ENCODE results near the gene ADAR.

The ADAR gene

DNA sequence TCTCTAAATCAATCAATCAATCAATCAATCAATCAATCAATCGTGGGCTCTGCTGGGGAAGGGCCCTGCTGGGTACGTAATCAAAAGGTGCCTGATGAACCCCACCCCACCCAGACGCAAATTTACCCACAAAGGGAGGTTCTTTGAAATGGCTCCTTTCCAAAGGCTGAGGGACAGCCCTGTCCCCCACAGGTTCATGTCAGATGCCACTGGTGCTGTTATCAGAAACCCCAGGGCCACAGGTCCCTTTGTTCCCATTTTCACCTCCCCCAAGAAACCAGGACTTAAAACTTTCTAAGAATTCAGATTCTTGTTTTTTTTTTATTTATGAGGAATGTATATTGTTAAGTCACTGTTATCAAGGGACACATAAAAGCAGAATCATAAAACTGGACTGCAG, 26.2 kb downstream of the ADAR start:
- DNase-seq, result no peak

GRCh38 chr1:154579374-154579773, 28.6 kb downstream of the ADAR start:
- DNase-seq, result no peak

DNA sequence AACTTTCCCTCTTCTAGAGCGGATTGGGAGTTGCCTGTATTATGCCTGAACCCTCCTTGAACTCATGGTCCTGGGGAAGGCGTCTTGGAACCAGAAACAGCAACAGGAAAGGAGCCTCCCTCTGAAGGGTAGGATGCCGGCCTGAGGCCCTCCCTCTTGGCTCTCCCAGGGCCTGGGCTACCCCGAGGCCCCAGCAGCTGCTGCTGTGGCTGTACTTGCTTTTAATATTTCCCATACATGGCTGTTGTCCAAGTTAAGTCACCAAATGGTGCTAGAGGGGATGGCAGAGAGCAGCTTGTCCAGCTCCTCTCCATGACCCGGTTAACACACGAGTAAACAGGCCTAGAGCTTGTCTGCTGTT, 29.9 kb downstream of the ADAR start:
- no peak for DNase-seq

- DNase-seq, result no peak
Measured at GRCh38 chr1:154577346-154578057, 30.5 kb downstream of the ADAR start.

- no peak for DNase-seq
Measured at GRCh38 chr1:154575951-154576566, 31.9 kb downstream of the ADAR start.

GRCh38 chr1:154575147-154575927, 32.6 kb downstream of the ADAR start:
- DNase-seq, result no peak

DNA sequence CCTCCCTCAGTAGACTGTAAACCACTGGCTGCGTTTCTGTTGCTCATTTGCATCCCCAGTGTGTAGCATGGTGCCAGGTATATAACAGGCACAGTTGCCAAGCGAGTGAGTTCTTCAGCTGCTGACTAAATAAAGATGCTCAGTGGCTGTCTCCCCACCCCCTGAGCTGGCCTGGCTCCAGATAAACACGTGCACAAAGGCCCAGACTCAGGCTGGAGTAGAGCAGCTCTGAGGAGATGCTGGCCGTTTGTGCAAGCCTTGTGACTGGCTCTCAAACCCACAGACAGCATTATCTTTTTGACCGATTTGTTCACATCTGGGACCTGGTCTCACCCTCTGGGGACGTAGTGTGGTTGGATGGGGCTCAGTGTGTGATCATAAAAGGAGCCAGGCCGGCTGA, 33.3 kb downstream of the ADAR start:
- peak; percentile 52 to 69 for DNase-seq

DNA sequence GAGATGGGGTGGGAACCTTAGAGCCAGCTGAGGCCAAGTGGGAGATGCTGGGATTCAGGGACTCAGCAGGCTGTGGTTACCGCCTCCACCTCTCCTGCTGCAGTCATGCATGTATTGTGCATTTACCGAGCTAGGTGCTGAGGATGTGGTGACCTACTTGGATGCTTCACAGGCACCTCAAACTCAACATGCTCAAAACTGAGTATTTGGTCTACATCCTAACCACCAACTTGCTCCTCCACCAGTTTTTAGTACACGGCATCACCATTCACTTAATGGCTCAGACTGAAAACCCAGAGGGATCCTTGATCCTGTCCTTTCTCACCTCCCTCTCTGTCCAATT, 34.8 kb downstream of the ADAR start:
- no peak for DNase-seq

GRCh38 chr1:154572468-154573167, 35.4 kb downstream of the ADAR start:
- no peak for DNase-seq

- DNase-seq, result no peak
Measured at GRCh38 chr1:154571964-154572288, 36.1 kb downstream of the ADAR start.

DNA sequence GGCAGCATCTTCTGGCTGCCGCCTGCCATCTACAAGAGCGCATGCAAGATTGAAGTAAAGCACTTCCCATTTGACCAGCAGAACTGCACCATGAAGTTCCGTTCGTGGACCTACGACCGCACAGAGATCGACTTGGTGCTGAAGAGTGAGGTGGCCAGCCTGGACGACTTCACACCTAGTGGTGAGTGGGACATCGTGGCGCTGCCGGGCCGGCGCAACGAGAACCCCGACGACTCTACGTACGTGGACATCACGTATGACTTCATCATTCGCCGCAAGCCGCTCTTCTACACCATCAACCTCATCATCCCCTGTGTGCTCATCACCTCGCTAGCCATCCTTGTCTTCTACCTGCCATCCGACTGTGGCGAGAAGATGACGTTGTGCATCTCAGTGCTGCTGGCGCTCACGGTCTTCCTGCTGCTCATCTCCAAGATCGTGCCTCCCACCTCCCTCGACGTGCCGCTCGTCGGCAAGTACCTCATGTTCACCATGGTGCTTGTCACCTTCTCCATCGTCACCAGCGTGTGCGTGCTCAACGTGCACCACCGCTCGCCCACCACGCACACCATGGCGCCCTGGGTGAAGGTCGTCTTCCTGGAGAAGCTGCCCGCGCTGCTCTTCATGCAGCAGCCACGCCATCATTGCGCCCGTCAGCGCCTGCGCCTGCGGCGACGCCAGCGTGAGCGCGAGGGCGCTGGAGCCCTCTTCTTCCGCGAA, 36.6 kb downstream of the ADAR start:
- no peak for DNase-seq

DNA sequence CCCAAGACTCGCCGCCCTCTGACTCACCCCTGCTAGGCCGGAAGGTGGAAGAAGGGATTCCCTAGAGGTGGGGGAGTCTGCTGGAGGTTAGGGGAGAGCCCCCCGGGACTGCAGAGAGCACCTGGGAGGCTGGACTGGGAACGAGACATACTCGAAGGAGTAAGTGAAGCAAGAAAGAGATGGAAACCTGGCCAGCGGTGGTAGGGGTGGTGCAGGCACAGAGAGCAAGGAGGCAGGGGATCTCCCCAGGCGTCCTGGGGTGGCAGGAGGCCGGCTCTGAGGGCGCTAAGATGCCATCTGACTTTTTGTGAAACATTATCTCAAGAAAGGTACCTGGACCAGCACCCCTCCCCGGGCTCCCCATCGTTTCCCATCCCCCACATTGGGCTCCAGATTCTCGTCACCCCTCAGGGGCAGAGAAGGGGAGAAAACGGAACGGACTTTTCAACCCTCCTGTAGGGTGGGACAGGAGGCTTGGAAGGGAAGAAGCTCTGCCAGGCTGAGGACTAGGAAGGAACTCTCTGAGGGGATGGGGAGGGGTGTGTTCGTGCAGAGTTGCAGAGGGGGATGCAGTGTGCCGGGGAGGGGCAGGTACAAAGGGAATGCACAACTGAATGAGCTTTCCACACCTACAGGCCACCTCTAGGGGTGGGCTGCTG, 39.7 kb downstream of the ADAR start:
- no peak for DNase-seq

DNA sequence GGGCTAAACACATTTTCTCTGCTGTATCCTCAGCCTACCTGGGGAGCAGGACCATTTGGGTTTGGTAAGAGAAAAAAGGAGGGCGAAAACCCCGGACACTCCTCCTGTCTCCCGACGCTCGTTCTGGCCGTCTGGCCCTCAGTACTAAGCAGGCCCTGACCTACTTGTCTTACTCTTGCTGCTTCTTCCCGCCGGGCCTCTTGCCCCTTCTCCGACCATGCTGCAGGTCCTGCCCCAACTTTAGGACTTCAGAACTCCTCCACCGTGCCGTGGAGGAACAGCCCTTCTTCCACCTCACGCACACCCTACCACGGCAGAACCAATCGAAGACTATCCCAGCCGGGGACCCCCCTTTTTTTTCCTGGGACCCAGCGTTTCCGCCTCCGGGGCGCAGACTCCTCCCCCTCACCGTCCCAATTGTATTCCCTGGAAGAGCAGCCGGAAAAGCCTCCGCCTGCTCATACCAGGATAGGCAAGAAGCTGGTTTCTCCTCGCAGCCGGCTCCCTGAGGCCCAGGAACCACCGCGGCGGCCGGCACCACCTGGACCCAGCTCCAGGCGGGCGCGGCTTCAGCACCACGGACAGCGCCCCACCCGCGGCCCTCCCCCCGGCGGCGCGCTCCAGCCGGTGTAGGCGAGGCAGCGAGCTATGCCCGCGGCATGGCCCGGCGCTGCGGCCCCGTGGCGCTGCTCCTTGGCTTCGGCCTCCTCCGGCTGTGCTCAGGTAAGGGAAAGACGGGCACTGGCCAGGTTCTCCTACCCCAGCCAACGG, 40.4 kb downstream of the ADAR start, which contains the start of gene CHRNB2:
Gene CHRNB2, plus strand, starts transcription at position 393 of the 771 bp plus-strand sequence. Its CDS starts 267 bp downstream, at position 660.
- DNase-seq, result peak; percentile 91

- no peak for DNase-seq
Measured at GRCh38 chr1:154565876-154566275, 42.1 kb downstream of the ADAR start.

DNA sequence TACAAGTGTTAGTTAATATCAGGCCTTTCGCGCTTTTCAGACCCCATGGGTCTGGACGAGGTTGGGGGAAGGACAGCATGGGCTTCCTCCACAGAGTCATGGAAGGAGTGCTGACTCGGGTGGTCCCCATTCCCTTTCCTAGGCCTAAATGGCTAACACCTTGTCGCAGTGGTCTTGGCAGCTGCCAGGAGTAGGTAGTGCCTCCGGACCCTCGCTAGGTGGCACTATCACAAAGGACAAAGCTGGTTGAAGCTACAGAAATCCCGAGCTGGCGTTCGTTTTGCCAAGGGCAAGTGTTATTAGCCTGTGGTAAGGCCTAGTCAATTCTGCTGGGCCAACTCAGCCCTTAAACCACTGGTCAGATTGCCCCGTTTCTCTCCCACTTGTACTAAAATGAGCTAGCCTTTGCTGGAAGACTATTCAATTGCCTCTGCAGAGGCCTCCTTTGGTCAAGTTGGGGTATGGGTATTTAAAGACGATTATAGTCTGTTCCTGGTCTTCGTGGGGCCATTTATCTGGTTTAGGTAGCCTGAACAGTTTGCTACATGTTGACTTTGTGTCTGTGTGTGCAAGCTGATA, 48.4 kb downstream of the ADAR start:
- peak; percentile 97 to 98 for DNase-seq

DNA sequence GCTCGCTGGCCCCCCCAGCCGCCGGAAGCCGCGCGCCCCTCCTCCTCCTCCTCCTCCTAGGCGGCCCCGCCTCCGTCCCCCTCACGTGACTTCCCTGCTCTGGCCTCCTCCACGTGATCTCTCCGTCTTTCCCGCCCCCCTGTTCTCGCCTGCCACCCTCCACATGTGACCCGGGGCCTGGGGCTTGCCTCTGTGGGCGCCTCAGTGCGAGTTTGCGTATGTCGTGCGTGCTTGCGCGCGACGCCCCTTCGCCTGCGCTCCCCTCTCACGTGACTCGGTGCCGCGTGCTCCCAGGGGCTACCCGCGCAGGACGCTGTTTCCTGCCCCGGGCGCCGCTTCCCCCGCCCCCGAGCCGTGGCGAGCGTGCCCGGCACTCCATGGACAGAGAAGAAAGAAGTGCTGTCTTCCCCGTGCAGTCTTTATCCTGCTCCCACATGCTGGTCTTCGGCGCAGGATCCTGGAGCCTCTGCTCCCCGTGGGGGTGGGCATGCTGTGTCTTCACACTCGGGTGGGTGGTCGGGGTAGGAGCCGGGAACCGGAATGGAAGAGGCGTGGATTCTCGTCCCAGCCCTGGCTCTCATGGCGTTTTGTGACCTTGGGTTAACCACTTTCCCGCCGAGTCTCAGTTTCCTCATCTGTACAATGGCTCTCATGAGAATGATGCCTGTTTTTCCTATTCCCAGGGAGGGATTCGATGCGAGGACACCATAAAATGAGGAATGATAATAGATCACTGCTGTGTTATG, 49.1 kb downstream of the ADAR start:
- DNase-seq, result peak; percentile 100

DNA sequence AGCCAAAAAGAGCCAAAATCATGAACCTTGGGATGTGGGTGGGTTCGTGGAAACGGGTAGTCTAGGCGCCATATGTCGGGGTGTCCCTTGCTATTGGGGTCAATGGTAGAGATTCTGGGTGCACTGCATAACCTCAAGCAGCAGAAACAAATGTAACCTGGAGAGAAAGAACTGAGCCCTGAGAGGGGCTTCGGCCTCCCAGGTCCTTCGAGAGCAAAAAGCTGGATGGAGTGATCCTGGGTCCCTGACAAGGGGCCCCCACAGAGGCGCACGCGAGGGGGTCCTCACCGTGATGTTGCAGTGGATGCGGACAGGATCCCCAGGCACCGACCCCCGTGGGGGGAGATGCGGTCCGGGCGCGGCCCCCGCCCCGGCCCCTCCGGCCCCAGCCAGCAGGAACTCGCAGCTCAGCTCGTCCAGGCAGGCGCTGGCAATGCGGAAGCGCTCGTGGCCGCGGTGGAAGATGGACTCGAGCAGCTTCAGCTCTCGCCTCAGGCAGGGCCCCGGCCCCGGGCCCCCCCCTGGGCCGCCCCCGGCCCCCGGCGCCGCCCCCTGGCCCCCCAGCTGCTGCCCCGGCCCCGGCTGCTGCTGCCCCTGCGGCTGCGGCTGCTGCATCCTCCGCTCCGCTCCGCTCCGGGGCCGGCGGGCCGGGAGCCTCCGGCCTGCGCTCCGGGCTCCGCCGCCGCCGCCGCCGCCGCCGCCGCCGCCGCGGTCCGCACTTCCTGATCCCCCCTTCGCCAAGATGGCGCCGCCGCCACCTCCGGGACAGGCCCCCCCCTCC, 49.9 kb downstream of the ADAR start, which contains the start of gene UBE2Q1:
Gene UBE2Q1, minus strand, starts transcription at position 724 of the 781 bp plus-strand sequence. Its CDS starts 109 bp downstream, at position 615.
- DNase-seq, result no peak

DNA sequence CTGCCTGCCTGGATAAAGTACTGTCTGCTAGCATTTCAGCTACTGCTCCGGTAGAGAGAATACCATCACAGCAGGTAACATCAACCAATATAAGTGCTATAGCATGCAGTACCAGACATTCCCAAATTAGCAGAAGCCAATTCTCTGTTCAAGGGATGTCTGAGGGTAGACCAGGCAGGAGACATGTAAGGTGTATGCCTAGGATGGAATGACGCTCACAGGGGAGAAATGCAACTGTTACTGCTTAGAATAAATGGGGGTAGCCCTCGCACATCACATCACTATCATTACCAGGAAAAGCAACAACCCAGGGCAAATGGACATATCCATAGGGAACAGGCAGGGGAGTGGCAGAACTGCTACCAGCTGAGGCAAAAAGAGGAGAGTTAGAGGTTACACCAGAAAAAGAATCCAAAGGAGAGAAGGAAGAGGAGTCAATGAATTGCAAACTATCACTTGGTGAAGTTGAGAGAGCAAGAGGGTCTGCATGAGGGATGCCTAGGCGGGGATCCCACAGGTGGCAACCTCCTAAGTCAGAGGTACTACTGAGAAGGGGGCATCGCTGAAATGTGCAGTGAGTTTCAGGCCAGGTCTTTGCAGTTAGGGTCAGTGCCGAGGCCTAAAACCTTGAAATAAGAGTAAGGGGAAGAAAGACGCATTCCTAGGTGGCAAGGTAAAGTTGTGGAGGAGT, 50.6 kb downstream of the ADAR start:
- no peak for DNase-seq

- no peak for DNase-seq
Measured at GRCh38 chr1:154556422-154556821, 51.6 kb downstream of the ADAR start.
